Left lung (tissue), 10 donors: Measurements from ENCODE around the gene ZNF839. TPM values are rescaled to one million over a fixed set of nuclear protein-coding genes. Genes with fewer than 3 reads are reported as not detected.

Experiments
- ATAC-seq: fragments of 200-7000 bp; cut with Tn5 transposase; one replicate; pipeline ENCODE4 v1.9.1; 2020; ENCODE audit warnings: moderate library complexity
- DNase-seq, 4 donors: peaks; one replicate each; pipeline ENCODE4 v3.0.0-alpha.2; 2013 to 2020
- H3K27ac ChIP-seq, 2 donors: fragments of 200-600 bp; sonication (generic) in 1 of 2; one replicate each; pipeline versions ENCODE4 v1.5.0 to v1.8.0; 2020 to 2021
- H3K27me3 ChIP-seq, 2 donors: fragments of 200-600 bp; sonication (generic) in 1 of 2; one replicate each; pipeline versions ENCODE4 v1.5.0 to v1.8.0; 2020 to 2021
- H3K36me3 ChIP-seq, 2 donors: fragments of 200-600 bp; sonication (generic) in 1 of 2; one replicate each; pipeline versions ENCODE4 v1.5.0 to v1.8.0; 2020 to 2021
- H3K4me1 ChIP-seq, 2 donors: fragments of 200-600 bp; one replicate each; pipeline ENCODE4 v1.8.0; 2021
- H3K4me3 ChIP-seq, 2 donors: fragments of 200-600 bp; sonication (generic) in 1 of 2; one replicate each; pipeline versions ENCODE4 v1.5.0 to v1.8.0; 2020 to 2021; ENCODE audit warnings: mild to moderate bottlenecking in 1 of 2
- H3K9me3 ChIP-seq, 2 donors: fragments of 200-600 bp; sonication (generic) in 1 of 2; one replicate each; pipeline versions ENCODE4 v1.5.0 to v1.8.0; 2020 to 2021
- CTCF ChIP-seq, 2 donors: fragments of 200-600 bp; sonication (generic) in 1 of 2; IDR thresholded peaks; one replicate each; pipeline versions ENCODE4 v1.5.0 to v1.8.0; 2021; ENCODE audit warnings: antibody characterized with exemption in 2 of 2
- intact Hi-C, 2 donors: fragments of 100-400 bp; cut with DNase I; formaldehyde crosslinking; loops; one replicate each; pipeline versions ENCODE4 v1.11.2 to v1.14.2; 2022
- polyA plus RNA-seq, 6 donors: library from polyadenylated mRNA; unstranded; fragments of 120-200 nt; gene quantifications; one replicate each; pipeline ENCODE4 v1.2.1, GENCODE V29; 2013; ENCODE audit not compliant: insufficient read length in 6 of 6
- total RNA-seq, 2 donors: library from RNA; stranded (reverse); fragmentation: NEBNext Ultra II Directional; extraction: Animal tissue kit (Norgen Biotek cat#: 25700); gene quantifications; one replicate each; pipeline ENCODE4 v1.2.1, GENCODE V29; 2021
- donor health status: DM: no; HTN: yes; CAD: no.
- donor health status: DM: no; HTN: no; CAD: no.

Gene ZNF839
- total and polyA plus RNA-seq, 8 donors: 8.8 to 18.2 (median 14.4) TPM

GRCh38 chr14:102341566-102341965, 22.0 kb downstream of the ZNF839 start:
- intact Hi-C loops: no loop called here
- Histone ChIP-seq H3K4me3 (no peak overlapping the region), H3K4me1 (no peaks in the 10 kb centered on the region), H3K27me3 (no peaks in the 10 kb centered on the region), H3K27ac (no peak overlapping the region), H3K36me3 (peaks cover 0 to 94% of the 10 kb centered on the region in 2 donors), H3K9me3 (no peaks in the 10 kb centered on the region)
- DNase-seq (no peak), ATAC-seq (no peak)
- TF ChIP-seq CTCF (IDR thresholded peaks at IDR 0.05): no peak

GRCh38 chr14:102342238-102342637, 22.7 kb downstream of the ZNF839 start:
- Histone ChIP-seq H3K4me3 (no peak overlapping the region), H3K9me3 (no peaks in the 10 kb centered on the region), H3K27me3 (no peaks in the 10 kb centered on the region), H3K4me1 (no peaks in the 10 kb centered on the region), H3K36me3 (peaks cover 0 to 96% of the 10 kb centered on the region in 2 donors), H3K27ac (no peak overlapping the region)
- intact Hi-C loops: no loop called here
- no peak for TF ChIP-seq CTCF (IDR thresholded peaks at IDR 0.05)
- DNase-seq: no peak
- ATAC-seq: no peak

- Histone ChIP-seq H3K27ac (no peak overlapping the region), H3K27me3 (no peaks in the 10 kb centered on the region), H3K4me1 (no peaks in the 10 kb centered on the region), H3K36me3 (peaks cover 3 to 96% of the 10 kb centered on the region in 2 donors), H3K9me3 (no peaks in the 10 kb centered on the region), H3K4me3 (no peak overlapping the region)
- no peak for DNase-seq
- no peak for TF ChIP-seq CTCF (IDR thresholded peaks at IDR 0.05)
- intact Hi-C loops: no loop called here
- ATAC-seq: no peak
These were observed 24.5 kb downstream of the ZNF839 start for GRCh38 chr14:102344084-102344483.

- DNase-seq: no peak
- Histone ChIP-seq H3K9me3 (no peaks in the 10 kb centered on the region), H3K36me3 (peaks cover 3 to 96% of the 10 kb centered on the region in 2 donors), H3K4me3 (no peak overlapping the region), H3K27me3 (no peaks in the 10 kb centered on the region), H3K27ac (no peak overlapping the region), H3K4me1 (no peaks in the 10 kb centered on the region)
- no peak for ATAC-seq
- intact Hi-C loops: no loop called here
- TF ChIP-seq CTCF (IDR thresholded peaks at IDR 0.05): no peak
These were observed 24.9 kb downstream of the ZNF839 start for GRCh38 chr14:102344485-102344884.

GRCh38 chr14:102345232-102345631, 25.7 kb downstream of the ZNF839 start:
- Histone ChIP-seq H3K36me3 (peaks cover 3 to 98% of the 10 kb centered on the region in 2 donors), H3K27ac (no peak overlapping the region), H3K4me3 (no peak overlapping the region), H3K4me1 (no peaks in the 10 kb centered on the region), H3K27me3 (no peaks in the 10 kb centered on the region), H3K9me3 (no peaks in the 10 kb centered on the region)
- intact Hi-C loops: no loop called here
- DNase-seq (no peak), ATAC-seq (no peak)
- TF ChIP-seq CTCF (IDR thresholded peaks at IDR 0.05): no peak
